NCI-H1417 treated with DMSO at 0.1 percent for 48 hours (cell line): Measurements from ENCODE around the gene ACAP3.

Experiments
- DNase-seq: peaks from one replicate; lab custom pipeline; 2025; lab: John Stamatoyannopoulos, UW

The ACAP3 gene

GRCh38 chr1:1299686-1300351 is 7.9 kb downstream of the ACAP3 start:
- no peak for DNase-seq

- no peak for DNase-seq
These were observed 8.7 kb downstream of the ACAP3 start for GRCh38 chr1:1298861-1299685.

GRCh38 chr1:1297802-1298424 is 9.8 kb downstream of the ACAP3 start:
- DNase-seq, result no peak

- no peak for DNase-seq
These were observed 11.4 kb downstream of the ACAP3 start for GRCh38 chr1:1296070-1297061.

GRCh38 chr1:1295154-1295923 is 12.4 kb downstream of the ACAP3 start:
- no peak for DNase-seq

GRCh38 chr1:1294250-1294890 is 13.4 kb downstream of the ACAP3 start:
- DNase-seq, result no peak

GRCh38 chr1:1293263-1294249 is 14.2 kb downstream of the ACAP3 start:
- no peak for DNase-seq

- no peak for DNase-seq
These were observed 14.9 kb downstream of the ACAP3 start for GRCh38 chr1:1292851-1293250.

- no peak for DNase-seq
These were observed 15.3 kb downstream of the ACAP3 start for GRCh38 chr1:1292442-1292779.

GRCh38 chr1:1291548-1292441 is 15.9 kb downstream of the ACAP3 start:
- DNase-seq, result no peak

GRCh38 chr1:1291023-1291528 is 16.7 kb downstream of the ACAP3 start:
- DNase-seq, result no peak

- DNase-seq, result no peak
These were observed 17.4 kb downstream of the ACAP3 start for GRCh38 chr1:1290238-1290731.

GRCh38 chr1:1287288-1288110 is 20.2 kb downstream of the ACAP3 start:
- no peak for DNase-seq

- no peak for DNase-seq
These were observed 21.1 kb downstream of the ACAP3 start for GRCh38 chr1:1286313-1287261.

- no peak for DNase-seq
These were observed 22.0 kb downstream of the ACAP3 start for GRCh38 chr1:1285611-1286311.
